Activated B cell treated with CpG ODN at 0.5 μM for 24 hours (primary cell): ENCODE data around the gene SRRM5. TPM values are rescaled to one million over a fixed set of nuclear protein-coding genes. Genes with fewer than 3 reads are reported as not detected.
"Not testable (repeated sequence)": the region's sequence is repeated elsewhere in the genome, so short reads cannot be mapped to it uniquely, and the experiment has no call there.

Source experiments
- ATAC-seq: fragments of 200-7000 bp; cut with Tn5 transposase; one replicate; pipeline ENCODE4 v1.10.0; 2021; ENCODE audit warnings: low read depth, mild to moderate bottlenecking, moderate library complexity
- CTCF ChIA-PET: fragments of 350-600 bp; sonication (Branson Sonifier 250); formaldehyde crosslinking; loops from one replicate; lab custom pipeline; 2021; ENCODE audit warnings: antibody characterized with exemption; lab: Charles Lee
- POLR2A ChIA-PET: fragments of 350-600 bp; sonication (Branson Sonifier 250); formaldehyde crosslinking; loops from one replicate; lab custom pipeline; 2021; ENCODE audit warnings: antibody characterized with exemption; lab: Charles Lee
- DNase-seq: peaks from one replicate; pipeline ENCODE4 v3.0.0; 2022
- H3K27ac Mint-ChIP-seq: one replicate; pipeline ENCODE4 v1.8.0; 2020; ENCODE audit warnings: mixed read lengths
- H3K27me3 Mint-ChIP-seq: one replicate; pipeline ENCODE4 v1.8.0; 2021; ENCODE audit warnings: mixed read lengths
- H3K36me3 Mint-ChIP-seq: one replicate; pipeline ENCODE4 v1.8.0; 2021; ENCODE audit warnings: low read depth, mixed read lengths
- H3K4me1 Mint-ChIP-seq: one replicate; pipeline ENCODE4 v1.8.0; 2021; ENCODE audit warnings: mixed read lengths
- H3K4me3 Mint-ChIP-seq: one replicate; pipeline ENCODE4 v1.8.0; 2020; ENCODE audit warnings: mild to moderate bottlenecking, mixed read lengths
- H3K9me3 Mint-ChIP-seq: one replicate; pipeline ENCODE4 v1.8.0; 2020; ENCODE audit warnings: mixed read lengths
- intact Hi-C: fragments of 100-400 bp; cut with micrococcal nuclease; formaldehyde crosslinking; loops from one replicate; pipeline ENCODE4 v1.15.1; 2024
- total RNA-seq: library from RNA; stranded (reverse); gene quantifications from 2 replicates; pipeline ENCODE4 v1.2.3, GENCODE V29; 2022
- TF ChIP-seq, protein P1 (sequence below): fragments of 200-600 bp; IDR thresholded peaks from one replicate; pipeline ENCODE4 v1.8.0; 2022; ENCODE audit warnings: antibody characterized with exemption, mild to moderate bottlenecking

Gene SRRM5
- total RNA-seq, 1 donor from 2014 or later: 0.29 TPM

DNA sequence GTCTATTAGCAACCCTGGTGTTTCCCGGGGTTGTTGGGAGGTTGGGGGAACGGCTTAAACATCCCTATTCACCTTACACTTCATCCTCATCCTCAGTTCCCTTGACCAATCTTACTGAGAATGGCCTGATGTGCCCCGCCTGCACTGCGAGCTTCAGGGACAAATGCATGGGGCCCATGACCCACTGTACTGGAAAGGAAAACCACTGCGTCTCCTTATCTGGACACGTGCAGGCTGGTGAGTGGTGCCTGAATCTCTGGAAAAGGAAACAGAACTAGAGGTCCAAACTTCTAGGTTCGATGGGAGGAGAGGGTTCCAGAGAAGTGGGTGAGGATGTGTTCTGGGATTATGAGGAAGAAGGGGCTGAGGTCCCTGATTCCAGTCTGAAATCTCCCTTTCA, 30.4 kb upstream of the SRRM5 start:
- POLR2A ChIA-PET: no interaction called here
- ATAC-seq: no peak
- H3K4me1 Mint-ChIP-seq: peaks cover 59% of the 10 kb centered on the region

DNA sequence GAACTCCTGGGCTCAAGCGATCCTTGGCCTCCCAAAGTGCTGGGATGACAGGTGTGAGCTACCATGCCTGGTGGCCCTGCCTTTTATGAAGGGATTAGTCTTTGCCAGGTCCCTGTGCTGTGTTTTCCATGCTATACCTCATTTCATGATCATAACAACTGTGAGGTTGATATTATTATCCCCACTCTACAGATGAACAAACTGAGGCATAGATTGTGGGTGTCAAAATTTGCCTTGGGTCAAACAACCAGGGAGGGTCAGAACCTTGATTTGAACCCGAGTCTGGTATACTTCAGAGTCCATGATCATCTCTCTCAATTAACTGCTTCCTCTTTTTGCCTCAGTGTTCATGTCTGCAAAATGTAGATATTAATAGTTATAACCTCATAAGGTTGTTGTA, 29.4 kb upstream of the SRRM5 start:
- CTCF ChIA-PET: interaction anchor here (1.2 kb wide), 1 partner anchor 12 kb away, joined by 4 read pairs; no protein-coding TSS in a partner anchor
- ATAC-seq: no peak
- TF ChIP-seq, protein P1, sequence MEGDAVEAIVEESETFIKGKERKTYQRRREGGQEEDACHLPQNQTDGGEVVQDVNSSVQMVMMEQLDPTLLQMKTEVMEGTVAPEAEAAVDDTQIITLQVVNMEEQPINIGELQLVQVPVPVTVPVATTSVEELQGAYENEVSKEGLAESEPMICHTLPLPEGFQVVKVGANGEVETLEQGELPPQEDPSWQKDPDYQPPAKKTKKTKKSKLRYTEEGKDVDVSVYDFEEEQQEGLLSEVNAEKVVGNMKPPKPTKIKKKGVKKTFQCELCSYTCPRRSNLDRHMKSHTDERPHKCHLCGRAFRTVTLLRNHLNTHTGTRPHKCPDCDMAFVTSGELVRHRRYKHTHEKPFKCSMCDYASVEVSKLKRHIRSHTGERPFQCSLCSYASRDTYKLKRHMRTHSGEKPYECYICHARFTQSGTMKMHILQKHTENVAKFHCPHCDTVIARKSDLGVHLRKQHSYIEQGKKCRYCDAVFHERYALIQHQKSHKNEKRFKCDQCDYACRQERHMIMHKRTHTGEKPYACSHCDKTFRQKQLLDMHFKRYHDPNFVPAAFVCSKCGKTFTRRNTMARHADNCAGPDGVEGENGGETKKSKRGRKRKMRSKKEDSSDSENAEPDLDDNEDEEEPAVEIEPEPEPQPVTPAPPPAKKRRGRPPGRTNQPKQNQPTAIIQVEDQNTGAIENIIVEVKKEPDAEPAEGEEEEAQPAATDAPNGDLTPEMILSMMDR: no peak
- POLR2A ChIA-PET: no interaction called here
- Mint-ChIP-seq H3K36me3 (no peaks in the 10 kb centered on the region), H3K27me3 (no peaks in the 10 kb centered on the region), H3K27ac (peak overlapping the region; percentile 30), H3K4me3 (no peak overlapping the region), H3K9me3 (no peaks in the 10 kb centered on the region), H3K4me1 (peaks cover 58% of the 10 kb centered on the region)
- intact Hi-C loops: no loop called here
- DNase-seq: no peak

More for the DNA sequence above, 30.4 kb upstream of the SRRM5 start:
- no peak for DNase-seq
- H3K9me3 Mint-ChIP-seq: no peaks in the 10 kb centered on the region
- intact Hi-C loops: no loop called here
- no peak overlapping the region for H3K27ac Mint-ChIP-seq
- H3K4me3 Mint-ChIP-seq: no peak overlapping the region
- TF ChIP-seq, protein P1: no peak
- no peaks in the 10 kb centered on the region for H3K36me3 Mint-ChIP-seq
- CTCF ChIA-PET: no interaction called here
- no peaks in the 10 kb centered on the region for H3K27me3 Mint-ChIP-seq

DNA sequence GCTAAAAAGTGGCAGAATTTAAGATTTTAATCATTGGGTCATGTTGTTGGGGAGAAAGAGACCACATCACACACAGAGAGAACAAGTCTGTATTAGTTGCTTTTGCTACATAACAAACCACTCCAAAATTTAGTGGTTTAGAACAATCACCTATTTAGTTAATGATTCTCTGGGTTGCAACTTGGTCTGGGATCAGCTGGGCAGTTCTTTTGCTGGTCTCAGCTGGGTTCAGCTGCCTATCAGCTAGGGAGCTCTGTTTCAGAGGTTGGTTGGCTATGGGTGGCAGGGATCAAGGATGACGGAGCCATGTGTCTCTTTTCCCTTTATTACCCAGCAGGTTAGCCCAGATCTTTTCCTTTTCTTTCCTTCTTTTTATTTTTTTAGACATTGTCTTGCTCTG, 27.4 kb upstream of the SRRM5 start:
- TF ChIP-seq, protein P1: no peak
- Mint-ChIP-seq H3K4me3 (peak overlapping the region; percentile 9), H3K27ac (peak overlapping the region; percentile 79), H3K4me1 (peaks cover 61% of the 10 kb centered on the region), H3K9me3 (no peaks in the 10 kb centered on the region), H3K36me3 (peaks cover 2% of the 10 kb centered on the region), H3K27me3 (no peaks in the 10 kb centered on the region)
- DNase-seq (no peak), ATAC-seq (no peak)
- POLR2A ChIA-PET: interaction anchor here (1.1 to 1.7 kb wide), 4 partner anchors 10 to 82 kb away, joined by 3 to 6 read pairs (median 4); partner anchors contain the start of genes IRGQ and ZNF575
- intact Hi-C loops: no loop called here
- CTCF ChIA-PET: interaction anchor here (0.9 to 2.2 kb wide), 3 partner anchors 10 to 65 kb away, joined by 3 to 17 read pairs (median 3); no protein-coding TSS in a partner anchor

DNA sequence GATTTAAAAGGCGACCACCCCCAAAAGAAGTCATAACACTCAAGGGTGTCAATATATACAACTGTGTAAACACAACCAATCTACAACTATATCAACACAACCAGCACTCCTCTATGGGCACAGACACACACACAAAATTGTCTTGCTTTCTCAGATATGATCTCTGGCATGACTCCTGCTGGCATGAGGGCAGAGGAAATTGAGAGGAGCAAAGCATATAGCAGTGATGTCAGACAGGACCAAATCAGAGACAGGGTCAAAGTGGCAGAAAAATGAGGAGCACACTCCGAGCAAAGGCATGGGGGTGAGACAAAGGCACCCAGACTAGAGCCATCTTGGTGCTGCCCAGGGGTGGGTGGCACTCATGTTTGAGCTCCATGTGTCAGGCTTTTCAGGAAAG, 25.5 kb upstream of the SRRM5 start:
- ATAC-seq (no peak), DNase-seq (no peak)
- Mint-ChIP-seq H3K27ac (no peak overlapping the region), H3K9me3 (no peaks in the 10 kb centered on the region), H3K4me3 (no peak overlapping the region), H3K4me1 (peaks cover 67% of the 10 kb centered on the region), H3K27me3 (no peaks in the 10 kb centered on the region), H3K36me3 (peaks cover 10% of the 10 kb centered on the region)
- ChIA-PET CTCF (no interaction called here), POLR2A (no interaction called here)
- intact Hi-C loops: no loop called here
- TF ChIP-seq, protein P1: no peak

DNA sequence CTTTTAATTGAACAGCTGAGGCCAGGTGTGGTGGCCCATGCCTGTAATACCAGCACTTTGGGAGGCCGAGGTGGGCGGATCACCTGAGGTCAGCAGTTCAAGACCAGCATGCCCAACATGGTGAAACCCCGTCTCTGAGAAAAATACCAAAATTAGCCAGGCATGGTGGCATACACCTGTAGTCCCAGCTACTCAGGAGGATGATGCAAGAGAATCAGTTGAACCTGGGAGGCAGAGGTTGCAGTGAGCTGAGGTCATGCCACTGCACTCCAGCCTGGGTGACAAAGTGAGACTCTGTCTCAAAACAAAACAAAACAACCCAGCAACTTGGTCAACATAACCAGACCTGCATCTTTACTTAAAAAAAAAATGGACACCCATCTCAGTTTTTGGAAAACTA, 24.9 kb upstream of the SRRM5 start:
- CTCF ChIA-PET, H3K27ac Mint-ChIP-seq, H3K4me3 Mint-ChIP-seq, H3K9me3 Mint-ChIP-seq, H3K27me3 Mint-ChIP-seq, ATAC-seq, DNase-seq, POLR2A ChIA-PET, intact Hi-C loops: not testable (repeated sequence)
- H3K4me1 Mint-ChIP-seq: peaks cover 61% of the 10 kb centered on the region
- H3K36me3 Mint-ChIP-seq: peaks cover 11% of the 10 kb centered on the region
